MCF 10A (cell line): ENCODE results near the gene TMEM214. TPM values are rescaled to one million over a fixed set of nuclear protein-coding genes. Genes with fewer than 3 reads are reported as not detected.
A peak's percentile ranks its signal among the peaks of the same experiment; 100 is the strongest.

Experiments
- BruUV-seq: library from RNA; stranded (reverse); fragments of 400-500 nt; replicated peaks from 2 replicates; lab custom pipeline; 2021; lab: Mats Ljungman, UMichigan
- CTCF ChIA-PET: fragments of 300-600 bp; sonication (Branson Sonifier 250); formaldehyde crosslinking; extraction: SDS; loops from one replicate; lab custom pipeline; 2021; ENCODE audit warnings: antibody characterized with exemption, inconsistent platforms; lab: Yijun Ruan, JAX
- POLR2A ChIA-PET: fragments of 300-600, 350-650 bp; sonication (Branson Sonifier 250); formaldehyde crosslinking; extraction: SDS; loops from one replicate; lab custom pipeline; 2020; ENCODE audit warnings: antibody characterized with exemption, inconsistent platforms; lab: Yijun Ruan, JAX
- DNase-seq: peaks from one replicate; pipeline ENCODE4 v3.0.0-alpha.2; 2018; ENCODE audit not compliant: unreplicated experiment
- H3K27ac Mint-ChIP-seq: one replicate; pipeline ENCODE4 v1.8.0; 2022; ENCODE audit warnings: mild to moderate bottlenecking, low read depth, mixed read lengths; ENCODE audit not compliant: unreplicated experiment
- H3K27me3 Mint-ChIP-seq: one replicate; pipeline ENCODE4 v1.8.0; 2022; ENCODE audit warnings: mixed read lengths; ENCODE audit not compliant: insufficient read depth, unreplicated experiment
- H3K36me3 Mint-ChIP-seq: one replicate; pipeline ENCODE4 v1.8.0; 2022; ENCODE audit warnings: mild to moderate bottlenecking, moderate library complexity, mixed read lengths; ENCODE audit not compliant: insufficient read depth, unreplicated experiment
- H3K4me1 Mint-ChIP-seq: one replicate; pipeline ENCODE4 v1.8.0; 2022; ENCODE audit warnings: mixed read lengths; ENCODE audit not compliant: insufficient read depth, unreplicated experiment
- H3K4me3 Mint-ChIP-seq: one replicate; pipeline ENCODE4 v1.8.0; 2022; ENCODE audit warnings: mild to moderate bottlenecking, moderate library complexity, mixed read lengths; ENCODE audit not compliant: unreplicated experiment
- H3K9me3 Mint-ChIP-seq: one replicate; pipeline ENCODE4 v1.8.0; 2022; ENCODE audit warnings: mixed read lengths; ENCODE audit not compliant: unreplicated experiment
- intact Hi-C: fragments of 100-400 bp; cut with micrococcal nuclease; formaldehyde crosslinking; loops from 2 replicates; pipeline ENCODE4 v1.14.1; 2022
- total RNA-seq: library from RNA; stranded (reverse); gene quantifications from 2 replicates; pipeline ENCODE4 v1.2.3, GENCODE V29; 2022
- TF ChIP-seq, protein P1 (sequence below): fragments of 200-600 bp; IDR thresholded peaks from one replicate; pipeline ENCODE4 v1.8.0; 2022; ENCODE audit warnings: antibody characterized with exemption, mild to moderate bottlenecking; ENCODE audit not compliant: unreplicated experiment

Gene TMEM214
- total RNA-seq, 1 experiment from 2014 or later: 118 TPM

DNA sequence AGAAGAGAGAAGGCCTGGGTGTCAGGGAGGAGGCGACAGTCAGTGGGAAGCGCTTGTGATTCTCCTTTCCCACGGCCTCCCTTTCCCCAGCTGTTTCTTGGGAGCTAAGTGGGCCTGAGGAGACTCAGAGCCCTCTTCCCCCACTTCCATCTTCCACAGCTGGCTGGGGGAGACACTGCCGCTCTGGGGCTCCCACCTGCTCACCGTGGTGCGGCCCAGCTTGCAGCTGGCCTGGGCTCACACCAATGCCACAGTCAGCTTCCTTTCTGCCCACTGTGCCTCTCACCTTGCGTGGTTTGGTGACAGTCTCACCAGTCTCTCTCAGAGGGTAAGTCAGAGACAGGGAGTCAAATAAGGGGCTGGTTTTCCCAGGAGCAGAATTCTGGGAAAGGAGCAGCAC, 7.1 kb downstream of the TMEM214 start:
- Mint-ChIP-seq H3K36me3 (peaks cover 47% of the 10 kb centered on the region), H3K4me1 (no peaks in the 10 kb centered on the region), H3K27me3 (no peaks in the 10 kb centered on the region), H3K9me3 (no peaks in the 10 kb centered on the region), H3K27ac (no peak overlapping the region), H3K4me3 (no peak overlapping the region)
- TF ChIP-seq, protein P1, sequence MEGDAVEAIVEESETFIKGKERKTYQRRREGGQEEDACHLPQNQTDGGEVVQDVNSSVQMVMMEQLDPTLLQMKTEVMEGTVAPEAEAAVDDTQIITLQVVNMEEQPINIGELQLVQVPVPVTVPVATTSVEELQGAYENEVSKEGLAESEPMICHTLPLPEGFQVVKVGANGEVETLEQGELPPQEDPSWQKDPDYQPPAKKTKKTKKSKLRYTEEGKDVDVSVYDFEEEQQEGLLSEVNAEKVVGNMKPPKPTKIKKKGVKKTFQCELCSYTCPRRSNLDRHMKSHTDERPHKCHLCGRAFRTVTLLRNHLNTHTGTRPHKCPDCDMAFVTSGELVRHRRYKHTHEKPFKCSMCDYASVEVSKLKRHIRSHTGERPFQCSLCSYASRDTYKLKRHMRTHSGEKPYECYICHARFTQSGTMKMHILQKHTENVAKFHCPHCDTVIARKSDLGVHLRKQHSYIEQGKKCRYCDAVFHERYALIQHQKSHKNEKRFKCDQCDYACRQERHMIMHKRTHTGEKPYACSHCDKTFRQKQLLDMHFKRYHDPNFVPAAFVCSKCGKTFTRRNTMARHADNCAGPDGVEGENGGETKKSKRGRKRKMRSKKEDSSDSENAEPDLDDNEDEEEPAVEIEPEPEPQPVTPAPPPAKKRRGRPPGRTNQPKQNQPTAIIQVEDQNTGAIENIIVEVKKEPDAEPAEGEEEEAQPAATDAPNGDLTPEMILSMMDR: no peak
- ChIA-PET POLR2A (interaction anchor here (0.6 to 1.4 kb wide), 2 partner anchors 11 to 22 kb away, joined by 3 to 9 read pairs; partner anchors contain the start of gene AGBL5), CTCF (interaction anchor here (0.7 to 0.9 kb wide), 2 partner anchors 10 to 24 kb away, joined by 4 read pairs; no protein-coding TSS in a partner anchor)
- no TSS peak for BruUV-seq
- intact Hi-C loops: no loop called here
- no peak for DNase-seq

DNA sequence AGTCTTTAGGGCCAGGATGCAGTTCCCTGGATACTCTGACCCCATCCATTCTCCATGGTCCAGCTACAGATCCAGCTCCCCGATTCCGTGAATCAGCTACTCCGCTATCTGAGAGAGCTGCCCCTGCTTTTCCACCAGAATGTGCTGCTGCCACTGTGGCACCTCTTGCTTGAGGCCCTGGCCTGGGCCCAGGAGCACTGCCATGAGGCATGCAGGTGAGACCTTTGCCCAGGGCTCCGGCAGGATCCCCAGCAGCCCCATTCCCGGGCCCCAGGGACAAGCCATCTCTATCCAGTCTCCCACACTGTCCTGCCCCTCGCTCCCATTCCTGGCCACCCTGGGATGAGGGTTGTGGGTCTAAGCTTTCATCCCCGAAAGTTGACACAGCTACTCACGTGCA, 7.5 kb downstream of the TMEM214 start:
- POLR2A ChIA-PET: interaction anchor here (0.6 to 1.4 kb wide), 2 partner anchors 11 to 21 kb away, joined by 3 to 9 read pairs; partner anchors contain the start of gene AGBL5
- no peak for DNase-seq
- BruUV-seq: no TSS peak
- Mint-ChIP-seq H3K9me3 (no peaks in the 10 kb centered on the region), H3K36me3 (peaks cover 47% of the 10 kb centered on the region), H3K4me1 (no peaks in the 10 kb centered on the region), H3K4me3 (no peak overlapping the region), H3K27me3 (no peaks in the 10 kb centered on the region), H3K27ac (no peak overlapping the region)
- TF ChIP-seq, protein P1: no peak
- intact Hi-C loops: no loop called here
- CTCF ChIA-PET: interaction anchor here (0.6 kb wide), 1 partner anchor 44 kb away, joined by 3 read pairs; no protein-coding TSS in a partner anchor

DNA sequence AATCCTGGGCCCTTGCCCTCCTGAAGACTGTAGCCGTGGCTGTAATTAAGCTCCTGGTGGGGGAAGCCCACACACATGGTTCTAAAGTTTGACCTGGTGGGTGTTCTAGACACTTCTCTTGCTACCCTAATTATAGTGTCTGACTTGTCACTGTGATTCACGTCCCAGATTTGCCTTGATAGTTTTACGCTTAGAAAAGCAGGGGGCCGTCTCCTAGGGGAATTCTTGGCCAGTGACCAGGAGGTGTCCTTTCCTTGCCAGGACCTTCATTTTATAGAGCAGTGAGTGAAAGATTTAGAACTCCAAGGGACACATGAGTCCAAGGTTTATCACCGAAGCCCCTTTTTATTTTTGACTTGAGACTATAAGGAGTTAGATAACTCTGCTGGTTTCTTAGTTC, 9.0 kb downstream of the TMEM214 start:
- POLR2A ChIA-PET: interaction anchor here (1.0 kb wide), 1 partner anchor 9 kb away, joined by 3 read pairs; the partner anchor contains the start of gene TMEM214
- BruUV-seq: no TSS peak
- CTCF ChIA-PET: interaction anchor here (0.5 kb wide), 1 partner anchor 39 kb away, joined by 3 read pairs; no protein-coding TSS in a partner anchor
- no peaks in the 10 kb centered on the region for H3K9me3 Mint-ChIP-seq
- DNase-seq: no peak
- H3K36me3 Mint-ChIP-seq: peaks cover 36% of the 10 kb centered on the region
- no peak overlapping the region for H3K27ac Mint-ChIP-seq
- no peaks in the 10 kb centered on the region for H3K27me3 Mint-ChIP-seq
- intact Hi-C loops: no loop called here
- TF ChIP-seq, protein P1: no peak
- no peaks in the 10 kb centered on the region for H3K4me1 Mint-ChIP-seq
- no peak overlapping the region for H3K4me3 Mint-ChIP-seq

DNA sequence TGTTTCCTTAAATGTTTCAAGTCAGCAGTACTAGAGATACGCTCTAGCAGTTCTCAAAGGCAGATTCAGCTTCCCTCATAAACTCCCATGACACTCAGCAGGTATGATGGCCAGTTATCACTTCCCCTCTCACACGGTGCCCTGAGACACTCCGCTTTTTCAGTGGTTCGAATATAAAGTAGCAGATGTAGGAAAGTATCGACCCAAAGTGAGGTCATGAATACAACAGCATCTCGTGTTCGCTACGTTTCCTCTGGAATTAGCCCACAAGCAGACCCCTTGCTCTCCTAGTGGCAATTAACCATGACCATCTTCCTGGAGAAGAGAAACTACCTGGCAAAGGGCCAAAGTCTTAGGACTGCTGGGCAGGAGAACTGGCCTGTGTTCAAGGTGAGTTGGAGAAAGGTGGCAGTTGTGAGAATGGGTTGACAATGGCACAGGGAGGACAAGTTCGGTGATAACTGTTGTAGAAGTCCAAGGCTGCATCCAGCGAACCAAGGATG, 9.4 kb downstream of the TMEM214 start:
- TF ChIP-seq, protein P1: no peak
- Mint-ChIP-seq H3K4me3 (no peak overlapping the region), H3K36me3 (peaks cover 34% of the 10 kb centered on the region), H3K27ac (no peak overlapping the region), H3K9me3 (no peaks in the 10 kb centered on the region), H3K27me3 (no peaks in the 10 kb centered on the region), H3K4me1 (no peaks in the 10 kb centered on the region)
- BruUV-seq: no TSS peak
- intact Hi-C loops: no loop called here
- ChIA-PET CTCF (interaction anchor here (1.3 kb wide), 1 partner anchor 26 kb away, joined by 5 read pairs; no protein-coding TSS in a partner anchor), POLR2A (interaction anchor here (1.0 to 1.2 kb wide), 3 partner anchors 9 to 69 kb away, joined by 3 to 4 read pairs (median 3); partner anchors contain the start of genes AGBL5 and TMEM214)
- peak; percentile 9 for DNase-seq
